Stimulated activated CD8-positive, alpha-beta memory T cell treated with anti-CD3 and anti-CD28 coated beads, Interleukin-15, amount 100 ng/mL, for 4 hours (primary cell): ENCODE results near the gene JAML.
"Not testable (repeated sequence)": the region's sequence is repeated elsewhere in the genome, so short reads cannot be mapped to it uniquely, and the experiment has no call there.

Source experiments
- DNase-seq, 2 donors: peaks; one replicate each; pipeline ENCODE4 v3.0.0-alpha.2; 2020; ENCODE audit warnings: low read depth in 2 of 2

JAML gene

DNA sequence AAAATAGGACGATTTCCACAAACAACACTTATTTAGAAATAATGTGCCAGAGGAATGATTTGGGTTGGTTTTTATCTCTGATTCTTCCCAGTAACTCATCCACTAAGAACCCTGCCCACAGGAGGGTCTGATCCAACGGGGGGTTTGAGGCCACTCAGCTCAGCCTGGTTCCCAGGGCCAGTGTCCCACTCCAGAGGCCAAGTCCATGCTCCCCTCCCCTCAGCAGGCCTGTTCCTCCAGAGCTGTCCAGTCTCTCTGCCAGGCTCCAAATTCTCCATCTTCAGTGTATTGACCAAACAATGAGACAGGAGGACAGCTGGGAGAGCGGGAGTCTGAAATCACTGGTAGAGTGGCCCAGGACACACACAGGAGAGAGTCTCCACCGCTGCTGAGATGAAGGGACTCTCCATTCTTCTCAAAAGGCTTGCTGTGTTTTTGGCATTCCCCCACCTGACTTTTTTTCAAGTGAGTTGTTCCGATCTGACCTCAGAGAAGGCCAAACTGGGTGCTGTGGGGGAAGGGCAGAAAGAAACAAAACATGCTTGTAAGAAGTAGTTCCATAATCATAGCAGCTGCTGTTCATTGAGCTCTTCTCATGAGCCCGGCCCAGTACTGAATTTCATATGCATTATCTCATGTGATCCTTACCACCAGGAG, 30.8 kb downstream of the JAML start:
- no peak for DNase-seq

DNA sequence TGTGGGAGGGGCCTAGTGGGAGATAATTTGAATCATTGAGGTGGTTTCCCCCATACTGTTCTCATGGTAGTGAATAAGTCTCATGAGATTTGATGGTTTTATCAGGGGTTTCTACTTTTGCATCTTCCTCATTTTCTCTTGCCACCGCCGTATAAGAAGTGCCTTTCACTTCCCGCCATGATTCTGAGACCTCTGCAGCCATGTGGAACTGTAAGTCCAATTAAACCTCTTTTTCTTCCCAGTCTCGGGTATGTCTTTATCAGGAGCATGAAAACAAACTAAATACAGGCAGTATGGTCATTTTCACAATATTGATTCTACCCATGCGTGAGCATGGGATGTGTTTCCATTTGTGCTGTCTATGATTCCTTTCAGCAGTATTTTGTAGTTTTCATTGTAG, 32.0 kb downstream of the JAML start:
- not testable (repeated sequence) for DNase-seq

DNA sequence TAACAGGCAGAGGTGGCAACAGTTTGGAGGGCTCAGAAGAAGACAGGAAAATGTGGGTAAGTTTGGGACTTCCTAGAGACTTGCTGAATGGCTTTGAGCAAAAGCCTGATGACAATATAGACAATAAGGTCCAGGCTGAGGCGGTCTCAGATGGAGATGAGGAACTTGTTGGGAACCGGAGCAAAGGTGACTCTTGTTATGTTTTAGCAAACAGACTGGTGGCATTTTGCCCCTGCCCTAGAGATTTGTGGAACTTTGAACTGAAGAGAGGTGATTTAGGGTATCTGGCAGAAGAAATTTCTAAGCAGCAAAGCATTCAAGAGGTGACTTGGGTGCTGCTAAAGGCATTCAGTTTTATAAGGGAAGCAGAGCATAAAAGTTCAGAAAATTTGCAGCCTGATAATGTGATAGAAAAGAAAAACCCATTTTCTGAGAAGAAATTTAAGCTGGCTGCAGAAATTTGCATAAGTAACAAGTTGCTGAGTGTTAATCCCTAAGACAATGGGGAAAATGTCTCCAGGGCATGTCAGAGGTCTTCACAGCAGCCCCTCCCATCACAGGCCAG, 33.8 kb downstream of the JAML start:
- not testable (repeated sequence) for DNase-seq

DNA sequence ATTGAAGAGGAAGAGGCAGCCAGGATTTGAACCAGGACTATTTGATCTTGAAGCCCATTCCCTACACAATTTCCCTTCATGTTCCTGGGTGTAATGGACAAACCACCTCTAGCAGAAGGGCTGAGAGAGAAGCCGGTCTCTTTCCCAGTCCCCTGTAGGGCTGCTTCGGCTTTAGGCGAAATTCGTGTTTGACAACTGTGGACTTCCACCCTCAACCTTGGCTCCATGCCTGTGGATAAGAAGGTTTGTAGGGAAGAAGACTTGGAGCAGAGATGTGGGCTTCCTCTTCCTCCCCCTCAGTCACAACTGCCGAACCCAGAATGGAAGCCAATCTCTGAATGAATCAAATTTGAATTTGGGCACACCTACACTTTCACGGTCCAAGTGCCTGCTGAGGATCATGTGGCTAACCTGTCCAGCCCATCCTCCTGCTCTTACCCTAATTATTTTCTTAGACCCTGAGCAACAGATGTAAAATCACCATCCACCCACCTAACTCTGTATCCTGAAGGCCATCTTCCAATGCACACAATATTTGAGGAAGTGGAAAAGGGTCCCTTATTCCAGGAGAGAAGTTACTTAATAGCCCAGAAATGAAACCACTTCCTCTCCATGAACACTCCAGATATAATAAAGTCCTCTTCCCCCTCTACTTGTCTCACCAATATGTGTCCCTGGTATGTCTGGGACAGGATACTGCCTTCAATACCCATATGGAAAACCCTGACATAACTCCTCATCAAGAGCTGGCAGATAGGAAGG, 38.3 kb downstream of the JAML start:
- DNase-seq: no peak

DNA sequence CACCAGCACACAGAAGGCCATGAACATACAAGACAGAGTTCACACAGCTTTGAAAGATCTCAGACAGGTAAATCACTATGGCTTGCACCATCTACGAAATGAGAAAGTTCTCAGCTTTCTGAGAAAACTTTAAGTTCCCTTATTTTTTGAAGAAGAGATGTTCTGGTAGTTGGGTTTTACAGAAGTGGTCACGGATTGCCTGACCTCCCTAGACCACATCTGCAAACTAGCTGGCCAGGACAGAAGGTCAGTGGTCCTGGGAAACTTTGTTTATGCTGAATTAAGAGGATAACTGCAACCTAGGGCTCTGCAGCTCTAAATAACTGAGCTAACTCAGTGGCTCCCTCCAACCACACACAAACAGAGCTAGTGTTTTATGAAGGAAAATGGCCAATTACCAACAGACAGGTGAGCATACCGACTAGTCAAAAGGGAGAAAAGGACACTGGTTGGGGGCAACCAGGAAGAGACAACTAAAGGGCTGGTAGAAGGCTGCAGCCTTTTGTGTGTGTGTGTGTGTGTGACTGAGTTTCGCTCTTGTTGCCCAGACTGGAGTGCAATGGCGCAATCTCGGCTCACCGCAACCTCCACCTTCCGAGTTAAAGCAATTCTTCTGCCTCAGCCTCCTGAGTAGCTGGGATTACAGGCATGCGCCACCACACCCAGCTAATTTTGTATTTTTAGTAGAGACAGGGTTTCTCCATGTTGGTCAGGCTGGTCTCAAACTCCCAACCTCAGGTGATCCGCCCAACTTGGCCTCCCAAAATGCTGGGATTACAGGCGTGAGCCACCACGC, 39.8 kb downstream of the JAML start:
- no peak for DNase-seq

DNA sequence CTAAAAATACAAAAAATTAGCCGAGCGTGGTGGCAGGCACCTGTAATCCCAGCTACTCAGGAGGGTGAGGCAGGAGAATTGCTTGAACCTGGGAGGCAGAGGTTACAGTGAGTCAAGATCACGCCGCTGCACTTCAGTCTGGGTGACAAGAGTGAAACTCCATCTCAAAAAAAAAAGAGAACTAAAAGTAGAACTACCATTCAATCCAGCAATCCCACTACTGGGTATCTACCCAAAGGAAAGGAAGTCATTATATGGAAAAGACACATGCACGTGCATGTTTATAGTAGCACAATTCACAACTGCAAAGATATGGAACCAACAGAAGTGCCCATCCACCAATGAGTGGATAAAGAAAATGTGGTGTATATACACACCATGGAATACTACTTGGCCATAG, 41.1 kb downstream of the JAML start:
- DNase-seq: not testable (repeated sequence)

DNA sequence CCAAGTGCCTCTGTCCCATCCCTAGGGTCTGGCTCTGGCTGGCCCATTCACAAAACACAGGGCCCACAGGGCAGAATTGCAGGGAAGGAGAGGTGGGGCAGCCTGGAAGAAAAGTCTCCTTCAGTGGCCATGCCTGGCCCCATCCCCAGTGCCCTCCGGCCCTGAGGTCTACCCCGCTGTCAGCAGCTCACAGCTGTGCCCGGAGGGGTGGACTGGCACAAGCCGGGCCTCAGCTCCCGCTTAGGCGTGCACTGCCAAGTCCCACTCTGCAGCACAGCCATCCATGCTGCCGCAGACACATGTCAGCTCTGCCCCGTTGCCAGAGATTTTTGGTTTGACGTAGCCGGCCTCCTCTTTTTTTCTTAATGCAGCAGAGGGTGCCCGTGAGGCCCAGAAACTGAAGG, 44.5 kb downstream of the JAML start:
- DNase-seq: no peak

DNA sequence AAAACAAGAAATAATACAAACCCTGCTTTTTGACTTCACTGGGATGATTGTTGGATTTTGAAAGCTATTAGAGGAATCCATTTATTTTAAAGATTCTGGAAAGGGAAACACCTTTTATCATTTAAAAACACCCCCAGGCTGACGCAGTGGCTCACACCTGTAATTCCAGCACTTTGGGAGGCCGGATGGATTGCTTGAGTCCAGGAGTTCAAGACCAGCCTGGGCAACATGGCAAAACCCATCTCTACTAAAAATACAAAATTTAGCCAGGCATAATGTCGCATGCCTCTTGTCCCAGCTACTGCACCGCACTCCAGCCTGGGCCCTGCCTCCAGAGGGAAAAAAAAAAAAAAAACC, 48.1 kb downstream of the JAML start:
- DNase-seq: no peak

DNA sequence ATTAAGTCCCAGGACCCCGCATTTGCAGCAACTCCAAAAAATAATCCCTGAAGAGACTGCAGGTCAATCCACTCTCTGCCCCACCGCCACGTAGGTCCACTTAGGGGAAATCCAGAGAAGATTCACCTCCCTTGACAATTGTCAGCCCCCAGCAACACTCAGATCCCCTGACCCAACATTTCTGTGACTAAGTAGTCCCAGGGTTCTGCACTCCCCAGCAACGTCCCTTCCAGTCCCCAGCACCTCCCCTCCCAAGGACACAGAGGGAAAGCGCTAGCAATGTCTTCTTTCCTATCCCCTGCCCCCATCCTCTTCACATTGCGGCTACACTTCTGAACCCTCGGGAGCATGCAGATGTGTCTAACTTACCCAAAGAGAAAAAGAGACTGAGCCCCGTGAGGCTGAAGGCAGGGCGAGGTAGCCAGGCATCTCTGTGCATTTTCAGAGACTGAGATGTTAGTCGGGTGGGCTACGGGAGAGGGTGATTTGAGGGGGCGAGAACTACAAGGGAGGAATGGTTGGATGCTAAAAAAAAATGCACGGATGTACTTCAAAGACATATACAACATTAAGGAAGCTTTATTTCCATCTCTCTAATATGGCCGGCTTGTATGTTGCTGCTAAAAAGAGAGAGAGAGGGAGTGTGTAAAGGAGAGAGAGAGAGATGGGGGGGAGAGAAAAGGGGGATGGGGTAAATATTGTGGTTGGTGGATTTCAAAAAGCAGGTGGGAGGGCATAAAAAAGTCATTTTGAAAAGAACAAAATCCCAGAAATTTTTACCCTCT, 48.6 kb downstream of the JAML start, which contains the start of gene SCN2B:
SCN2B (minus strand) TSS at position 647 of the 785 bp plus-strand sequence; CDS start at position 439, 208 bp downstream.
- no peak for DNase-seq

DNA sequence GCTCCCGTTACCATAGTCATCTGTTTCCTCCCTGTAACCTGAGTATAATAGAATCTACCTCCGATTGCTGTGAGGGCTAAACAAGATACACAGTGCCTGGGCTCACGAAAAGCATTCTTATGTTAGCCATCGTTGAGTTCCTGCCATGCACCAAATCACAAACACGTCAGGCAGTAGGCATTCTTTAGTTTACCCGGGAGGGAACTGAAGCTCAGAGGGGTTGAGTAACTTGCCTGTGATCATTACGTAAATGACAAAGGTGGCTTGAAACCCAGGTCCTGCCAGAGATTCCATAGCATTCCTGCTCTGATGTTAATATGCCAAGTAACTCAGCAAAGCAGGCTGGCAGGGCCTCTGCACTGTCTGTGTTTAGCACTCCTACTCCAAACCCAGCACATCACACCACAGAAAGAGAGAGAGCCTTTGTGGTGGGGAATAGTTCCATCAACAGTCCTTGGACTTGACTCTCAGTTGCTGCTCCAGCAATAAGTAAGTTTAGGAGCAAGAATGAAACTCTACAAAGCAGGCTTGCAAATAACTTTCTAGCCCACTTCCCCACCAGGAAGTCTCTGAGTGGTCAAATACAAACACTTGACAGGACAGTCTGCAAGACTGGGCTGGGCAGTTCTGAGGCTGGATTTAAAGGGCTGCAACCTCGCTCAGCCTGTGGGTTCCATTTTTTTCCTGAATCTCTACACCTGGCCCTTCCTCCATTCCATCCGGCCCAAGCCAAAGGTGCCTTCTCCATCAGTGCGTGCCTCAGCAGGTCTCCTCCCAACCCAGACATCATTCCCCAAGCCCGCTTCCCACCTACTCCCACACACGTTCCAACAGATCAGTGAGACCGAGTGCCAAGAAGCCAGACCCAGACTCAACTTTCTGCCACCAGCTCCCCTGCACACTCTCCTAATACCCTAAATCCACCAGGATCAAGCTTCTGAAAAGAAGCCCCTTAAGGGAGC, 49.5 kb downstream of the JAML start:
- no peak for DNase-seq

DNA sequence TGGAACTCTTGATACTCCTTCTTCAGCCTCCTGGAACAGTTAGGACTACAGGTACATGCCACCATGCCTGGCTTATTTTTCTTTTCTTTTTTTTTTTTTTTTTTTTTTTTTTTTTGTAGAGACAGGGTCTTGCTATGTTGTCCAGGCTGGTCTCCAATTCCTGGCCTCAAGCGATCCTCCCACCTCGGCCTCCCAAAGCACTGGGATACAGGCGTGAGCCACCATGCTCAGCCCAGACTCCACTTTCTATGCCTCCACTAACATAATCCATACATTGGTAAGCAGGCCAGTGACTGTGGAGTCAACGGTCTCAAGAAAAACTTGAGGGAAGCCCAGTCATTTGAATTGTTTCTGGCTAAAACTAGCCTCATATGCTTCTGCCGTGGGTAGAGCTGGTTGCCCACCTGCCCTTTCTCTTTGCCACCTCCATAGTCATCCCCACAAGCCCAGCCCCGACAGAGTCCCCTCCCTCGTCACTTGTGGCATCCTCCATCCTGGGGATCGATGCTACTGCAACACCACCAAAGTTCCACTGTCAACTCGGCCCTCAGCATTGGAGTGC, 50.7 kb downstream of the JAML start:
- DNase-seq: no peak

DNA sequence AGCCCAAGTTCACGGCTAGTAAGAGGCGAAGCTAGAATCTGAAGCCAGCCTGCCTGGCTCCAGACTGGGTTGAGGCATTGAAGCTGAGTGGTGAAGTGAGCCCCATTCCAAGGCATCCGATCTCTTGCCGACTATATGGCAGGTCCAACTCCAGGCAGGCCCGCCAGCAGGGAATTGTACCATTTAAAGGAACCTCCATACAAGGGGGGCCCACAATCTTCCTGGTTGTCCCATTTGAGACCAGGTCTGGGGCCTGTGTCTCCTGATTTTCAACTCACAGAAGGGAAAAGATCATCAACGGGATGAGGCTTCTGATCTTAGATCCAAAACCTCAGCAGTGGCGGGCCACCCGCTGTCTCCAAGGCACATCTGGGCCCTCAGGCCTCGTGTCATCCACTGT, 52.5 kb downstream of the JAML start:
- DNase-seq: no peak

DNA sequence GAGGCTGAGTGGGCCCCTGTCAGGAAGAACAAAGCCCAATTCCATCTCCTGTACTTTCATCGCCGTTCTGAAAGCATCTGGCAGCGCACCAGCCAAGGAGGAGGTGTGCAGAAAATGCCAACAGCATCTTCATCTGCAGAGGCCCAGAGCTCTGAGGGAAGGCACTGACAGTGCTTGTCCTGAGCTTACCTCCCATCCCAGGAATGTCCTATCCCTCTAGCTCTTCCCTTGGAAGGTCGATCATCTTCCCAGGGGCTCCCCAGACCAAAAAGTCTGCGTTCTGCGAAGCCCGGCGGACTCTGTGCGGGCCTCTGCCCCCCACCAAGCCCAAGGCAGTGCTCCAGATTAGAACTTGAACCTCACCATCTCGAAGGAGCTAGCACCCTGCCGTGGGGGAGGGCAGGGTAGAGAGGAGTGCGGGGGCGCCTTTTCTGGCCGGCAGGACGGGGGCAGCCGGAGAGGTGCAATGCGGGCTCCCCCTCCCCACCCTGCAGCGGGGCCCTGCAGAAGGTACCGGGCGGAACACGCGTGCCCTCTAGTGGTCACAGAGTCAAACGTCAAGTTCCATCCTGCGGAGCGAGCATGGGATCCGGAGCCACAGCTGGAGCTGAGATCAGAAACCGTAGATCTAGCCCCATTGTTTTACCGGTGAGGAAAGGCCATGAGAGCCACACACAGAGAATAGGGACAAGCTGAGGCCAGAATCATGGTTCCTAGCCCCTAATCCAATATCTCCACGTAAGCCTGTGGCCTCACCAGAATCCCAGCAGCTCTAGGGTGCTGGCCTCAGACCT, 53.3 kb downstream of the JAML start:
- peak; percentile 24 to 50 for DNase-seq

DNA sequence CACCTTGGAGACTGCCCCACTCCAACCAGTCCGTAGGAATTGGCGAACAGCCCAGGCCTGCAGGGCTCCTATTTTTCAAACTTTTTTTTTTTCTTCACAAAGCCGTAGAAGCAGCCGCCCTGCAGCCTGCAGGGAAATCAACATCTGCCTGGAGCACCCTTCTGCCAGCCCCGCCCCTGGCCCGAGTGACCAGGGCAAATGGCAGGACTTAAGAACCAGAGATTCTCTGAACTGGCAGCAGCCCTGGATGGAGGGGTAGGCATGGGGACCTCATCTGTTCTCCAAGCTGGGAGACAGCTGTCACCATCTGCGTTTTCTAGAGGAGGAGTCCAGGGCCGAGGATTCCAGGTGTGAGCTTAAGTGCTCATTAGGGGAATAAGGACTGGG, 53.9 kb downstream of the JAML start:
- DNase-seq: no peak

DNA sequence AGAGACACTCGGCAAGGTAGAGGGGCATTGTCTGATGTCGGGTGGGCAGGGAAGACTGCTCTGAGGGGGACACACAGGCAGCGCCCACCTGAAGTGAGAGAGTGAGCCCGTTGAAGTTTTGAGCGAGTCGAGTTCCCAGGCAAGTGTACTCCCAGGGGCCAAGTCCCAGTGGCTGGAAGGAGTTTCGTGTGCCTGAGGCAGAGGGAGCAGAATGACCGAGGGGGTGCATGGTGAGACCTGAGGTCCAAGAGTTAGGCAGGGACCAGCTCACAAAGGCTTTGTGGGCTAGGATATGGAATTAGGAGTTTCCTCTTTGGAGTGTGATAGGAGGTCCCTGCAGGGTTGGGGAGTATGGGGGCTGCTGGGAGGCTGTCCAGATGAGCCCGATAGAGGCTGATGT, 54.6 kb downstream of the JAML start:
- DNase-seq: no peak

DNA sequence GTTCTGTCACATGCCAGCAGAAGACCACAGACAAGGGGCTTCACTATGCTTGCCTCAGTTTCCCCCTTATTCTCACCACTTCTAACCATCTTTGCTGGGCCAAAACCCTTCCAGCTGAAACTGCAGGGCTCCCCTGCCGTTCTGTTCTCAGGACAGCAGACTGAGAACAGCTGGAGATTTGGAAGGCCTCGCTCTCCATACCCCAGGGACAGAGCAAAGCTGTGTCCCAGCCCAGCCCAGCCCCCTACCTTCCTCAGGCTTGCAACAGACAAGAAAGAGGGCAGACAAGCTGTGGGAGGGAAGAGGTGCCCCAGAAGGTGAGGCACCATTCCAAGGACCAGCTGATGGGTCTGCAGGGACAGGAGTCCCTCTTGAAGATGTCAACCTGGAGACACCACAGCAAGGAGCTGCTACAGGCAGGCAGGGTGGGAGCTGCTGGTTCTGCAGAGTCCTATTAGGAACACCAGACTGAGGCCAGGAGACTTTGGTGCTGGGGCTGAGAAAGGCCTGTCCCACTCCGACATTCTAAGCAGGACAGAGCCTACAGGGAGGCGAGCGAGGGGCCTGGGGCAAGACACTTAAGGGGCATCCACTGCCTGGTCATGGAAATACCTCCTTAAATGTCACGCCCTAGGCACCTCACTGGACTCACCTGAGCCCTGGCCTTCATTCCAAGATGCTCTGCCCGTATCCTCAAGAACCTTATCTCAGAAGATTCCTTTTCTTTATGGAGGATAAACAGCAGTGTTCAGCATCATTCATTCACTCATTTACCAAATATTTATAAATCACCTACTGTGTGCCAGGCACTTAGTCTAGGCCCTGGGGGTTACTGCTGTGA, 55.3 kb downstream of the JAML start:
- no peak for DNase-seq

DNA sequence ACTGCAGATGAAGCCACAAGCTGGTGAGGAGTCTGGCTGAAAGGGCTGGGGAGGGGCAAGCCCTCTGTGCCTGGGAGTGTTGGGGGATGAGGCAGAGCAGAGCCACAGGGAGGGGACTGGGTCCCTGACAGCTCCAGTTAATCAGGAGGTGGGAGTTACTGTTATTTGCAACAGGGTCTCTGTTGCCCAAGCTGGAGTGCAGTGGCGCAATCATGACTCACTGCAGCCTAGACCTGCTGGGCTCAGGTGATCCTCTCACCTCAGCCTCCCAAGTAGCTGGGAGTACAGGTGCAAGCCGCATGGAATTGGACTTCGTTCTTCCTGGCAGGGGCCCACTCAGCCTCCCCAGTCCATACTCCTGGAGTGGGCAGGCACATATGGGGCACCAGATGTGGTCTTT, 56.1 kb downstream of the JAML start:
- DNase-seq: no peak

DNA sequence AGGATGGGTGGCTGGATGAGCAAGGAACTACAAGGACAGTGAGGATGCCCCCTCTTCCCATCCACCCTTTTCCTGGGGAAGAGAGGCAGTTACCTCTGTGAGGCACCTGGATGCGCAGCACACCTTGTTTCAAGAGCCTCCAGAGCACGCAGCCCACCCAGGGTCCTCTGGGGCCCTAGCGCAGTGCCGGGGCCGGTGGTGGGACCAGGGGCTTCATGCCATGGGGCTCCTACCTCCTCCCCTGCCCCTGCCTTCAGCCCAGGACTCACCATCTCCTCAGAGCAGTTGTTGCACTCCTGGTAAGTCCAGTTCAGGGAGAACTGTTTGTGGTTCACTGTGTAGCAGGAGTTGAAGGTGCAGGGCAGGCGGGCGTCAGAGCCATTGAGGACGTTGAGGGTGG, 56.5 kb downstream of the JAML start:
- DNase-seq: no peak
